ENCODE data around the gene TRIM52. TPM values are rescaled to one million over a fixed set of nuclear protein-coding genes. Genes with fewer than 3 reads are reported as not detected.

Gene TRIM52
- total and polyA plus RNA-seq, 10 of the 15 experiments (the other 5 are each of a cell fraction or from before 2014, with no cell fraction given): 1.4 to 24.3 (median 8.1) TPM

DNA sequence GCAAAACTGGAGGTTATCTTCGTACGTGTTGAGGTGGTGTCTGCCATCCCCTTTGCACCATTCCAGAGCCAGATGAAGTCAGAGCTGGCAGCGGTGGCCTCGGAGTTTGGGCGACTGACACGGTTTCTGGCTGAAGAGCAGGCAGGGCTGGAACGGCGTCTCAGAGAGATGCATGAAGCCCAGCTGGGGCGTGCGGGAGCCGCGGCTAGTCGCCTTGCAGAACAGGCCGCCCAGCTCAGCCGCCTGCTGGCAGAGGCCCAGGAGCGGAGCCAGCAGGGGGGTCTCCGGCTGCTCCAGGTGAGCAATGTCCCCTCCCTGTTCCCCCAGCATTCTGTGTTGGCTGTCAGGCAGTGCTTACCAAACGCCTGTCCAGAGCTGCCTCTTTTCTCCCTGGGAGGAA, 28.4 kb downstream of the TRIM52 start:
- SMC1A ChIA-PET (ENCODE audit: uncharacterized antibody, unreplicated experiment): no interaction called here
- DNase-seq (ENCODE audit: low read depth, low spot score) (no peak), ATAC-seq (no peak), FAIRE-seq (no peak)
- H3K4me3 ChIP-seq: no peak overlapping the region
- in situ Hi-C loops (cut with MboI) (no loop called here), intact Hi-C loops (cut with micrococcal nuclease; ENCODE audit: unreplicated experiment) (no loop called here)
- no peaks in the 10 kb centered on the region for H3K27me3 ChIP-seq (replicated peaks in 1 of 2; ENCODE audit: control insufficient read depth in 2 of 2, insufficient read depth in 2 of 2, low read length in 1 of 2)
- no peak overlapping the region for H3K9ac ChIP-seq (ENCODE audit: control insufficient read depth, insufficient read depth, low read length)
- H3K4me1 ChIP-seq (ENCODE audit: control insufficient read depth, insufficient read depth, low read length): no peaks in the 10 kb centered on the region
- TSS peak; percentile 16 for BruUV-seq (replicated peaks)
- RAD21 ChIA-PET (ENCODE audit: unreplicated experiment): no interaction called here
- no peak overlapping the region for H3K27ac ChIP-seq (ENCODE audit: control insufficient read depth, insufficient read depth)
- H3K79me2 ChIP-seq (ENCODE audit: control insufficient read depth, insufficient read depth, low read length): no peaks in the 10 kb centered on the region; the same call in none of the 2 replicates
- H3K36me3 ChIP-seq (ENCODE audit: control insufficient read depth in 2 of 2, insufficient read depth in 2 of 2, low read length in 1 of 2): peaks cover 20 to 41% of the 10 kb centered on the region in 2 experiments
- H2AFZ ChIP-seq (ENCODE audit: control insufficient read depth, low read depth, low read length): no peak overlapping the region
- 97% methylated on average over 18 of the region's 18 CpGs for WGBS (ENCODE audit: insufficient coverage, insufficient replicate concordance, low lambda C conversion rate, missing lambda C conversion rate)
- no peaks in the 10 kb centered on the region for H3K9me3 ChIP-seq (replicated peaks; ENCODE audit: control insufficient read depth, insufficient read depth, low read length)
- H3K4me2 ChIP-seq (ENCODE audit: control insufficient read depth, insufficient read depth): no peak overlapping the region
- TF ChIP-seq, protein P1, sequence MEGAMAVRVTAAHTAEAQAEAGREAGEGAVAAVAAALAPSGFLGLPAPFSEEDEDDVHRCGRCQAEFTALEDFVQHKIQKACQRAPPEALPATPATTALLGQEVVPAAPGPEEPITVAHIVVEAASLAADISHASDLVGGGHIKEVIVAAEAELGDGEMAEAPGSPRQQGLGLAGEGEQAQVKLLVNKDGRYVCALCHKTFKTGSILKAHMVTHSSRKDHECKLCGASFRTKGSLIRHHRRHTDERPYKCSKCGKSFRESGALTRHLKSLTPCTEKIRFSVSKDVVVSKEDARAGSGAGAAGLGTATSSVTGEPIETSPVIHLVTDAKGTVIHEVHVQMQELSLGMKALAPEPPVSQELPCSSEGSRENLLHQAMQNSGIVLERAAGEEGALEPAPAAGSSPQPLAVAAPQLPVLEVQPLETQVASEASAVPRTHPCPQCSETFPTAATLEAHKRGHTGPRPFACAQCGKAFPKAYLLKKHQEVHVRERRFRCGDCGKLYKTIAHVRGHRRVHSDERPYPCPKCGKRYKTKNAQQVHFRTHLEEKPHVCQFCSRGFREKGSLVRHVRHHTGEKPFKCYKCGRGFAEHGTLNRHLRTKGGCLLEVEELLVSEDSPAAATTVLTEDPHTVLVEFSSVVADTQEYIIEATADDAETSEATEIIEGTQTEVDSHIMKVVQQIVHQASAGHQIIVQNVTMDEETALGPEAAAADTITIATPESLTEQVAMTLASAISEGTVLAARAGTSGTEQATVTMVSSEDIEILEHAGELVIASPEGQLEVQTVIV (IDR thresholded peaks at IDR 0.05; ENCODE audit: borderline replicate concordance, partially characterized antibody): no peak
- no peak for TF ChIP-seq EGR1 (IDR thresholded peaks at IDR 0.05; ENCODE audit: borderline replicate concordance in 1 of 2, low read depth in 2 of 2, low read length in 2 of 2)
- TF ChIP-seq PAX5 (IDR thresholded peaks at IDR 0.05; ENCODE audit: borderline replicate concordance, low read depth, low read length): no peak
- TF ChIP-seq, protein P2, sequence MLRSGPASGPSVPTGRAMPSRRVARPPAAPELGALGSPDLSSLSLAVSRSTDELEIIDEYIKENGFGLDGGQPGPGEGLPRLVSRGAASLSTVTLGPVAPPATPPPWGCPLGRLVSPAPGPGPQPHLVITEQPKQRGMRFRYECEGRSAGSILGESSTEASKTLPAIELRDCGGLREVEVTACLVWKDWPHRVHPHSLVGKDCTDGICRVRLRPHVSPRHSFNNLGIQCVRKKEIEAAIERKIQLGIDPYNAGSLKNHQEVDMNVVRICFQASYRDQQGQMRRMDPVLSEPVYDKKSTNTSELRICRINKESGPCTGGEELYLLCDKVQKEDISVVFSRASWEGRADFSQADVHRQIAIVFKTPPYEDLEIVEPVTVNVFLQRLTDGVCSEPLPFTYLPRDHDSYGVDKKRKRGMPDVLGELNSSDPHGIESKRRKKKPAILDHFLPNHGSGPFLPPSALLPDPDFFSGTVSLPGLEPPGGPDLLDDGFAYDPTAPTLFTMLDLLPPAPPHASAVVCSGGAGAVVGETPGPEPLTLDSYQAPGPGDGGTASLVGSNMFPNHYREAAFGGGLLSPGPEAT (IDR thresholded peaks at IDR 0.05; ENCODE audit: low read depth): no peak
- TF ChIP-seq, protein P3, sequence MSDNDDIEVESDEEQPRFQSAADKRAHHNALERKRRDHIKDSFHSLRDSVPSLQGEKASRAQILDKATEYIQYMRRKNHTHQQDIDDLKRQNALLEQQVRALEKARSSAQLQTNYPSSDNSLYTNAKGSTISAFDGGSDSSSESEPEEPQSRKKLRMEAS (IDR thresholded peaks at IDR 0.05; ENCODE audit: low read depth, low read length): no peak
- TF ChIP-seq MTA3 (IDR thresholded peaks at IDR 0.05; ENCODE audit: borderline replicate concordance, low read length): no peak
- no peak for TF ChIP-seq TCF7 (IDR thresholded peaks at IDR 0.05; ENCODE audit: borderline replicate concordance)
- no peak for TF ChIP-seq EZH2 (IDR thresholded peaks at IDR 0.05; ENCODE audit: borderline replicate concordance, control insufficient read depth, low read depth, low read length)
- no peak for TF ChIP-seq RAD21 (IDR thresholded peaks at IDR 0.05; ENCODE audit: insufficient read depth, low read depth, low read length)
- no peak for TF ChIP-seq HDAC2 (IDR thresholded peaks at IDR 0.05)
- TF ChIP-seq SUPT20H (IDR thresholded peaks at IDR 0.05; ENCODE audit: borderline replicate concordance, control insufficient read depth, low read depth, low read length): no peak
- TF ChIP-seq, protein P4, sequence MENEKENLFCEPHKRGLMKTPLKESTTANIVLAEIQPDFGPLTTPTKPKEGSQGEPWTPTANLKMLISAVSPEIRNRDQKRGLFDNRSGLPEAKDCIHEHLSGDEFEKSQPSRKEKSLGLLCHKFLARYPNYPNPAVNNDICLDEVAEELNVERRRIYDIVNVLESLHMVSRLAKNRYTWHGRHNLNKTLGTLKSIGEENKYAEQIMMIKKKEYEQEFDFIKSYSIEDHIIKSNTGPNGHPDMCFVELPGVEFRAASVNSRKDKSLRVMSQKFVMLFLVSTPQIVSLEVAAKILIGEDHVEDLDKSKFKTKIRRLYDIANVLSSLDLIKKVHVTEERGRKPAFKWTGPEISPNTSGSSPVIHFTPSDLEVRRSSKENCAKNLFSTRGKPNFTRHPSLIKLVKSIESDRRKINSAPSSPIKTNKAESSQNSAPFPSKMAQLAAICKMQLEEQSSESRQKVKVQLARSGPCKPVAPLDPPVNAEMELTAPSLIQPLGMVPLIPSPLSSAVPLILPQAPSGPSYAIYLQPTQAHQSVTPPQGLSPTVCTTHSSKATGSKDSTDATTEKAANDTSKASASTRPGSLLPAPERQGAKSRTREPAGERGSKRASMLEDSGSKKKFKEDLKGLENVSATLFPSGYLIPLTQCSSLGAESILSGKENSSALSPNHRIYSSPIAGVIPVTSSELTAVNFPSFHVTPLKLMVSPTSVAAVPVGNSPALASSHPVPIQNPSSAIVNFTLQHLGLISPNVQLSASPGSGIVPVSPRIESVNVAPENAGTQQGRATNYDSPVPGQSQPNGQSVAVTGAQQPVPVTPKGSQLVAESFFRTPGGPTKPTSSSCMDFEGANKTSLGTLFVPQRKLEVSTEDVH (IDR thresholded peaks at IDR 0.05; ENCODE audit: low read depth, partially characterized antibody): no peak
- no peak for TF ChIP-seq ZSCAN29 (IDR thresholded peaks at IDR 0.05)
- CTCF ChIA-PET: interaction anchor here (1.5 kb wide), 1 partner anchor 8 kb away, joined by 4 read pairs; no protein-coding TSS in a partner anchor
- peaks cover 2% of the 10 kb centered on the region; the same call in 1 of the 2 replicates for H4K20me1 ChIP-seq (ENCODE audit: control insufficient read depth, insufficient read depth)
- POLR2A ChIA-PET: interaction anchor here (3.0 kb wide), 1 partner anchor 8 kb away, joined by 10 read pairs; no protein-coding TSS in a partner anchor

All from GM12878 (cell line).